ENCODE data around the gene ZNF774.

GRCh38 chr15:90348456-90348855, 3.6 kb upstream of the ZNF774 start:
- no peak for TF ChIP-seq SIN3A (IDR thresholded peaks at IDR 0.05; ENCODE audit: borderline replicate concordance, insufficient read depth, low read length)
- TF ChIP-seq REST (IDR thresholded peaks at IDR 0.05; ENCODE audit: insufficient read depth in 1 of 2, low read depth in 2 of 2, low read length in 2 of 2) = no peak
- TF ChIP-seq POLR2AphosphoS5 (IDR thresholded peaks at IDR 0.05; ENCODE audit: low read depth, low read length) = no peak
- TF ChIP-seq TAF1 (IDR thresholded peaks at IDR 0.05; ENCODE audit: borderline replicate concordance, insufficient read depth, low read length) = no peak

All from PFSK-1 (cell line).